SU-DHL-6 (cell line): ENCODE measurements around the gene TMEM100.

ENCODE experiments used
- H2AFZ ChIP-seq: fragments of 200-600 bp; sonication (generic); 2 replicates; pipeline ENCODE4 v1.6.1; 2014; ENCODE audit warnings: low read depth, mild to moderate bottlenecking, moderate library complexity, mixed read lengths, antibody characterized with exemption, low read length; ENCODE audit not compliant: severe bottlenecking
- H3F3A ChIP-seq: fragments of 200-600 bp; shearing (Covaris generic); 2 replicates; pipeline ENCODE4 v1.6.0; 2016; ENCODE audit warnings: antibody characterized with exemption, mild to moderate bottlenecking; ENCODE audit not compliant: insufficient read depth
- H3K27ac ChIP-seq: fragments of 200-600 bp; sonication (generic); 2 replicates; pipeline ENCODE4 v1.5.1; 2016; ENCODE audit warnings: low read depth, mild to moderate bottlenecking, low read length, moderate library complexity, mixed read lengths
- H3K27me3 ChIP-seq: fragments of 200-600 bp; sonication (generic), shearing (Covaris generic); 2 replicates; pipeline ENCODE4 v1.6.0; 2014; ENCODE audit warnings: mild to moderate bottlenecking, low read length
- H3K36me3 ChIP-seq: fragments of 200-600 bp; sonication (generic); 2 replicates; pipeline ENCODE4 v1.6.1; 2014; ENCODE audit warnings: mild to moderate bottlenecking, low read length, mixed read lengths
- H3K4me2 ChIP-seq: fragments of 300-600, 200-600 bp; shearing (Covaris generic), sonication (generic); 2 replicates; pipeline ENCODE4 v1.6.0; 2014; ENCODE audit warnings: low read length, low read depth, mild to moderate bottlenecking; ENCODE audit not compliant: poor library complexity, severe bottlenecking
- H3K4me3 ChIP-seq: fragments of 200-600 bp; sonication (generic); 2 replicates; pipeline ENCODE4 v1.5.1; 2014; ENCODE audit warnings: antibody characterized with exemption, low read length, mild to moderate bottlenecking, mixed read lengths; ENCODE audit not compliant: insufficient read depth, poor library complexity, severe bottlenecking
- H3K79me2 ChIP-seq: fragments of 200-600 bp; sonication (generic); 2 replicates; pipeline ENCODE4 v1.6.1; 2014; ENCODE audit warnings: mild to moderate bottlenecking, low read length, moderate library complexity; ENCODE audit not compliant: insufficient read depth
- H3K9ac ChIP-seq: fragments of 200-600 bp; sonication (generic); 2 replicates; pipeline ENCODE4 v1.7.0; 2014; ENCODE audit warnings: mild to moderate bottlenecking, low read length
- H3K9me2 ChIP-seq: fragments of 200-600 bp; sonication (generic); replicated peaks from 2 replicates; pipeline ENCODE4 v1.6.1; 2014; ENCODE audit warnings: low read length; ENCODE audit not compliant: insufficient read depth
- H3K9me3 ChIP-seq: fragments of 200-600 bp; sonication (generic); 2 replicates; pipeline ENCODE4 v1.6.1; 2014; ENCODE audit warnings: low read length, mixed read lengths; ENCODE audit not compliant: insufficient read depth
- H4K20me1 ChIP-seq: fragments of 200-600 bp; sonication (generic); 2 replicates; pipeline ENCODE4 v1.6.1; 2014; ENCODE audit warnings: low read depth, mild to moderate bottlenecking, antibody characterized with exemption, low read length, moderate library complexity, mixed read lengths
- CTCF ChIP-seq: fragments of 200-600 bp; sonication (generic); IDR thresholded peaks from one replicate; pipeline ENCODE4 v1.5.1; 2017; ENCODE audit warnings: antibody characterized with exemption, mild to moderate bottlenecking, low read length, moderate library complexity; ENCODE audit not compliant: insufficient read depth, poor library complexity, severe bottlenecking
- EZH2phosphoT487 ChIP-seq: fragments of 200-600 bp; sonication (generic), shearing (Covaris generic); conservative IDR thresholded peaks from 2 replicates; pipeline ENCODE4 v1.6.1; 2018; ENCODE audit warnings: mild to moderate bottlenecking, antibody characterized with exemption, low read length, moderate library complexity, mixed read lengths

Gene TMEM100

GRCh38 chr17:55749985-55750384 lies 27.3 kb upstream of the TMEM100 start:
- H2AFZ ChIP-seq, result no peak overlapping the region

GRCh38 chr17:55748841-55749240 lies 26.2 kb upstream of the TMEM100 start:
- no peak overlapping the region for H3K9ac ChIP-seq
- no peak overlapping the region for H2AFZ ChIP-seq

More at GRCh38 chr17:55749985-55750384, 27.3 kb upstream of the TMEM100 start:
- no peaks in the 10 kb centered on the region for H3K9me3 ChIP-seq
- TF ChIP-seq EZH2phosphoT487 (no peak), CTCF (no peak)
- no peaks in the 10 kb centered on the region for H3K79me2 ChIP-seq
- H3F3A ChIP-seq, result no peaks in the 10 kb centered on the region
- H3K4me2 ChIP-seq, result no peak overlapping the region
- no peak overlapping the region for H3K27ac ChIP-seq
- H3K9ac ChIP-seq, result no peak overlapping the region
- H3K9me2 ChIP-seq, result no peaks in the 10 kb centered on the region
- H3K4me3 ChIP-seq, result no peak overlapping the region
- H3K36me3 ChIP-seq, result no peaks in the 10 kb centered on the region
- no peaks in the 10 kb centered on the region for H4K20me1 ChIP-seq
- no peaks in the 10 kb centered on the region for H3K27me3 ChIP-seq

GRCh38 chr17:55747209-55747608 lies 24.5 kb upstream of the TMEM100 start:
- H3K79me2 ChIP-seq, result no peaks in the 10 kb centered on the region
- no peak overlapping the region for H3K4me3 ChIP-seq
- no peak overlapping the region for H3K9ac ChIP-seq
- H3K36me3 ChIP-seq, result no peaks in the 10 kb centered on the region
- H3K4me2 ChIP-seq, result no peak overlapping the region
- H3F3A ChIP-seq, result no peaks in the 10 kb centered on the region
- H3K9me2 ChIP-seq, result no peaks in the 10 kb centered on the region
- no peak for TF ChIP-seq EZH2phosphoT487
- no peak for TF ChIP-seq CTCF
- no peak overlapping the region for H3K27ac ChIP-seq
- H3K9me3 ChIP-seq, result no peaks in the 10 kb centered on the region
- H4K20me1 ChIP-seq, result no peaks in the 10 kb centered on the region
- no peaks in the 10 kb centered on the region for H3K27me3 ChIP-seq
- H2AFZ ChIP-seq, result no peak overlapping the region

More at GRCh38 chr17:55748841-55749240, 26.2 kb upstream of the TMEM100 start:
- Histone ChIP-seq H3K36me3 (no peaks in the 10 kb centered on the region), H3F3A (no peaks in the 10 kb centered on the region), H3K4me3 (no peak overlapping the region), H3K9me3 (no peaks in the 10 kb centered on the region), H3K4me2 (no peak overlapping the region), H4K20me1 (no peaks in the 10 kb centered on the region), H3K27ac (no peak overlapping the region), H3K79me2 (no peaks in the 10 kb centered on the region), H3K27me3 (no peaks in the 10 kb centered on the region), H3K9me2 (no peaks in the 10 kb centered on the region)
- TF ChIP-seq CTCF (no peak), EZH2phosphoT487 (no peak)

- no peak overlapping the region for H3K4me3 ChIP-seq
- TF ChIP-seq CTCF (no peak), EZH2phosphoT487 (no peak)
- no peaks in the 10 kb centered on the region for H3K9me3 ChIP-seq
- H3K9me2 ChIP-seq, result no peaks in the 10 kb centered on the region
- no peaks in the 10 kb centered on the region for H4K20me1 ChIP-seq
- no peak overlapping the region for H3K9ac ChIP-seq
- no peaks in the 10 kb centered on the region for H3K27me3 ChIP-seq
- no peaks in the 10 kb centered on the region for H3F3A ChIP-seq
- no peaks in the 10 kb centered on the region for H3K79me2 ChIP-seq
- H2AFZ ChIP-seq, result no peak overlapping the region
- H3K36me3 ChIP-seq, result no peaks in the 10 kb centered on the region
- H3K27ac ChIP-seq, result no peak overlapping the region
- no peak overlapping the region for H3K4me2 ChIP-seq
These were observed 23.8 kb upstream of the TMEM100 start for GRCh38 chr17:55746466-55746865.
